Hippocampal formation (tissue), 2 donors: Measurements from ENCODE around the gene TM4SF4.

Source experiments
- DNase-seq, 2 donors: peaks; one replicate each; lab custom pipeline; 2025; lab: John Stamatoyannopoulos, UW

Gene TM4SF4

GRCh38 chr3:149512073-149512782 is 37.7 kb downstream of the TM4SF4 start:
- DNase-seq = peak; percentile 48 to 64

GRCh38 chr3:149514471-149514870 is 40.0 kb downstream of the TM4SF4 start:
- DNase-seq = no peak

- no peak for DNase-seq
These were observed 40.8 kb downstream of the TM4SF4 start for GRCh38 chr3:149515249-149515648.

GRCh38 chr3:149516920-149517319 is 42.4 kb downstream of the TM4SF4 start:
- no peak for DNase-seq

GRCh38 chr3:149519912-149520311 is 45.4 kb downstream of the TM4SF4 start:
- no peak for DNase-seq

- no peak for DNase-seq
These were observed 49.2 kb downstream of the TM4SF4 start for GRCh38 chr3:149523512-149524299.

- DNase-seq = no peak
These were observed 53.2 kb downstream of the TM4SF4 start for GRCh38 chr3:149527531-149528339.

- DNase-seq = no peak
These were observed 53.8 kb downstream of the TM4SF4 start for GRCh38 chr3:149528340-149528650.

- no peak for DNase-seq
These were observed 54.6 kb downstream of the TM4SF4 start for GRCh38 chr3:149529099-149529498.

GRCh38 chr3:149532489-149533180 is 58.1 kb downstream of the TM4SF4 start:
- peak in 1 of 2 donors; percentile 37 for DNase-seq

GRCh38 chr3:149534082-149534481 is 59.6 kb downstream of the TM4SF4 start:
- DNase-seq = no peak

- DNase-seq = peak; percentile 35 to 37
These were observed 60.3 kb downstream of the TM4SF4 start for GRCh38 chr3:149534671-149535332.

GRCh38 chr3:149535333-149535685 is 60.8 kb downstream of the TM4SF4 start:
- DNase-seq = no peak

GRCh38 chr3:149536429-149536828 is 61.9 kb downstream of the TM4SF4 start:
- peak in 1 of 2 donors; percentile 34 for DNase-seq

GRCh38 chr3:149538371-149538770 is 63.9 kb downstream of the TM4SF4 start:
- no peak for DNase-seq

- no peak for DNase-seq
These were observed 66.6 kb downstream of the TM4SF4 start for GRCh38 chr3:149541091-149541491.

- DNase-seq = no peak
These were observed 68.1 kb downstream of the TM4SF4 start for GRCh38 chr3:149542375-149543312.

GRCh38 chr3:149545049-149545448 is 70.6 kb downstream of the TM4SF4 start:
- no peak for DNase-seq

- peak in 1 of 2 donors; percentile 14 for DNase-seq
These were observed 72.9 kb downstream of the TM4SF4 start for GRCh38 chr3:149547413-149547812.

GRCh38 chr3:149547954-149548668 is 73.6 kb downstream of the TM4SF4 start:
- no peak for DNase-seq
